GM12872 (cell line): ENCODE data around the gene PLEKHA6.

Experiments
- TF ChIP-seq, protein P1 (sequence below): IDR thresholded peaks from 3 replicates; pipeline ENCODE4 v1.5.1; 2011; ENCODE audit warnings: low read depth, mild to moderate bottlenecking, low read length, moderate library complexity; ENCODE audit not compliant: insufficient read depth

Gene PLEKHA6

DNA sequence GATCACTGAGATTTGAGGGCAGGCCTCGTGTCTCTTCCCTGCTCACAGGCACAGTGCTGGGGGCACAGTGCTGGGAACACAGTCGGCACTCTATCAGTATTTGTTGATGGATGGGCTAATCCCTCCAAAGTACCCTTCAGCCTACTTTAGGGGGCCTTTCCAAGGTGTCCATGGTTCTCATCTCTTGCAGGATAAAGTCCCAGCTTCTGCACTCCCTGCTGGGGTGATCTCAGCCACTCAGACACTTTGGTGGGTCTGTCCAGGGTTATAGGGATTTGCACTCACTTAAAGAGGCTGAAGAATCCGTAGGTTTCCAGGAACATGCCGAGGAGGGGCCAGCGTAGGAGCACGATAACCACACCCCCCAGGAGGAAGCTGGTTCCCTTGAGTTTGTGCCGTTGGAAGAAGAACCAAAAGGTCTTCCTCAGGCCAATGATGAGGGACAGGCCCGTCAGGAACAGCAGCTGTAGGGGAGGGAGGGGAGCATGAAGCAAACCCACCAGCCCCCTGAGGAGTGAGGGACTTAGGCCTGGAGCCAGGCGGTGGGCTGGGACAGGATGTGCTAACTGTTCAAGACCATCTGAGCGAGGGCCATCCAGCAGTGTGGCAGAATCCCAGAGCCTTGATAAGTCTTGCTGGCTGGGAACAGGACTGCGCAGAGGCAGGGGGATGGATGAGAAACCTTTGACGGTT lies 158.2 kb downstream of the PLEKHA6 start:
- TF ChIP-seq, protein P1, sequence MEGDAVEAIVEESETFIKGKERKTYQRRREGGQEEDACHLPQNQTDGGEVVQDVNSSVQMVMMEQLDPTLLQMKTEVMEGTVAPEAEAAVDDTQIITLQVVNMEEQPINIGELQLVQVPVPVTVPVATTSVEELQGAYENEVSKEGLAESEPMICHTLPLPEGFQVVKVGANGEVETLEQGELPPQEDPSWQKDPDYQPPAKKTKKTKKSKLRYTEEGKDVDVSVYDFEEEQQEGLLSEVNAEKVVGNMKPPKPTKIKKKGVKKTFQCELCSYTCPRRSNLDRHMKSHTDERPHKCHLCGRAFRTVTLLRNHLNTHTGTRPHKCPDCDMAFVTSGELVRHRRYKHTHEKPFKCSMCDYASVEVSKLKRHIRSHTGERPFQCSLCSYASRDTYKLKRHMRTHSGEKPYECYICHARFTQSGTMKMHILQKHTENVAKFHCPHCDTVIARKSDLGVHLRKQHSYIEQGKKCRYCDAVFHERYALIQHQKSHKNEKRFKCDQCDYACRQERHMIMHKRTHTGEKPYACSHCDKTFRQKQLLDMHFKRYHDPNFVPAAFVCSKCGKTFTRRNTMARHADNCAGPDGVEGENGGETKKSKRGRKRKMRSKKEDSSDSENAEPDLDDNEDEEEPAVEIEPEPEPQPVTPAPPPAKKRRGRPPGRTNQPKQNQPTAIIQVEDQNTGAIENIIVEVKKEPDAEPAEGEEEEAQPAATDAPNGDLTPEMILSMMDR = no peak

DNA sequence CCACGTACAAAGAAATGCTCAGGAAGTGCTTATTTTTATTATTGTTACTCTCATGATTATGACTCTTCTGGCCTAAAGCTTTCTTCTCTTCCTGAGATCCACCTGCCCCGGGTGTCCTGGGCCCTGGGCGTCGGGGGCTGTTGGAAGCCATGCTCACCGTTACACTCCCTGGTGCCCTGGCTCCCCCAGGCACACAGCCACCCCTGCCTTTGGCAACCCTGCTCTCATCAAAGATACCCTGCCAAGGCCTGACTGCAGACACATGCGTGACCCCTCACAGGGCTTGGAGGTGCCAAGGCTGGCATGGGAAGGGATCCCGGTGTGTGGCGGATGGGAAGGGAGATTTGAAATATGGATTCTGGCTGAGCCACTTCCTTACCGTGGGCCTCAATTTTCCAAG lies 160.2 kb downstream of the PLEKHA6 start:
- TF ChIP-seq, protein P1 = no peak

DNA sequence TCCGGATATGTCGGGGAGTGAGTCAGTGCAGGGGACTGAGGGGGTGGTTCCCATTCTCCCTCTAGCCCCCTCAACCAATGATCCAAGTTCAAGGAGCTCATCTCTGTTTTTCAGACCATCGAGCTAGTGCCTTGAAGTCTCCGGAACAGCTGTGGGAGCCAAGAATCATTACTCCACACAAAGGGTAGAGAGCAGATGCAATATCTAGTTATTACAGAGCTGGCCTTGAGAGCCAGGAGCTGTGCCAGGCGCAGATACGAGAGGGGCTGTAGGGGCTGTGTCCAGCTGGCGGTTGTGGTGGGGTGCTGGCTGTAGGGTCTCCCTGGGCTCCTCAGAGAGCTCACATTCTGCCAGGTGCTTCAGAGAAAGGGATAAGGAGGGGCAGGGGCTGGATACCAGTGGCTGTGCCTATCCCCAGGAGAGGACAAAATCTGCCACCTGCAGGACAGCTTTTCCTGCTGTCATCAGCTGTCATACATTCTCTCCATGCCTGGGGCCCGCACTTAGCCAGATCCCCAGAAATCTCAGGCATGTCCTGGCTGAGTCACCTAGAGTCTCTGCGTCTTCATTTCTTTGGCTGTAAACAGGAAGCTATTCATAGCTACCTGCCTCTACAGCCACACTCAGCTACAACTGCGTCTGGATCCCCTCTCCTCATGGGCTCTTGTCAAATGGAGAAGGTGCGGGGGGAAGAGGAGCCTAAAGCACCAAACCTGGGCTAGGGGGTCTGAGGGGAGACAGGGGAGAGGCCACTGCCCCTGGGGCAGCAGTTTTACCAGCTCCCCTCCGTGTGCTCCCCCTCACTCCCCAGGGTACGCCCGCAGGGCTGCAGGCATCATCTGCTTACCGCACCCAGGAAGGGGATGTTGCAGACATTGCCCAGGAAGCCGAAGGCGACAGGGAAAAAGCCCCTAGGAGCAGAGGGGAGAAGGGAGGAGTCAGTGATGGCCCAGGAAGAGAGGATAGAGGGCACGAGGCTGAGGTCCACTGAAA lies 161.1 kb downstream of the PLEKHA6 start:
- TF ChIP-seq, protein P1 = no peak

DNA sequence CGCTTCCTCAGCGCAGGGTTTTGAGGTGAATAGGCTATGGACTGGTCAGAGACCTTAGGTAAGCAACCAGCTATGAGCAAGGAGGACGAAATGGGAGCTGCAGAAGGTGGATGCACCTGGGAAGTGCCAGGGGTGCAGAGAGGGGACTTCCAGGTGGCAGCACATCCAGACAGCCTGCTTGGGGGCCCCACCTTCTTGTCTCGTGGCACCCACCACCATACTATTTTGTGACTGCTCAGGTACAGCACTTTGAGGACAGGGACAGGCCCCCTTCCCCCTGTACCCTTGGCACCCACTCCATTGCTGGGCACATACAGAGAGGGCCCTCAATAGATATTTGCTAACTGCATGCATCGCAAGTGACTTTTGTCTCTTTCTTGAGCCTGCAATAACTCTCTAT lies 162.7 kb downstream of the PLEKHA6 start:
- TF ChIP-seq, protein P1 = no peak

DNA sequence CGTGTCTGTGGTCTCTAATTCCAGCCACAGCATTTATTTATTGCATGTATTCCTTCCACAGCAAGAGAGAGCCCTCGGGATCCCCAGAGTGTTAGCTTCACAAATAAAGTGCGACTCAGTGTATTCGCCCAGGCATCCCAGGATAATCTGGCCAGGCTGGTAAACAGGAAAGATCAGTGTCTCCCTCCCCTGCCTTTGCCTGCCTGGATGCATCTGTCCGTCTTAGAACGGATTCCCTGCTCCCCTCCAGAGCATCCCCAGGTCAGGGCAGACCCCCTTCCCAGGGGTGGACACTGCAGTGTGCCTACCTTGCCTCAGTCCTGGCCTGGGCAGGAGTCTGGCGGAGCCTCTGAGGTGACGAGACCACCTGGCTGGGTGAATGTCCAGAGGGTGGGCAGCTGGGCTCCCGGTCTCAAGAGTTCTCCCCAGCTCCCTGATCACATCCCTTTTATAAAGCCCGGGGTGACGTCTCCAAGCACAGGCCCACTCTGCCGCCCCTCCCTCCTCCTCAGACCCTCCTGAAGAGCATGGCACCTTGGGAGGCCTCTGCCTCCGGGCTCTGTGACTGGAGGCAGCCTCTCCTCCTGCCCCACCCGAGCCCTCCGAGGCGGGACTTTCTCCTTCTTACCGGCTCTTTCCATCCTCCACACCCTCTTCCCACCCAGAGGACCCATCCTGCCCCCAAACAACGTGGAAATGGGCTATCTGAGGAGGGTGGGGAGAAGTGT lies 163.5 kb downstream of the PLEKHA6 start, which contains the start of gene KISS1:
KISS1 (minus strand) TSS at position 424 of the 728 bp plus-strand sequence. CDS start 3,615 bp downstream, outside the sequence.
- TF ChIP-seq, protein P1 = no peak

DNA sequence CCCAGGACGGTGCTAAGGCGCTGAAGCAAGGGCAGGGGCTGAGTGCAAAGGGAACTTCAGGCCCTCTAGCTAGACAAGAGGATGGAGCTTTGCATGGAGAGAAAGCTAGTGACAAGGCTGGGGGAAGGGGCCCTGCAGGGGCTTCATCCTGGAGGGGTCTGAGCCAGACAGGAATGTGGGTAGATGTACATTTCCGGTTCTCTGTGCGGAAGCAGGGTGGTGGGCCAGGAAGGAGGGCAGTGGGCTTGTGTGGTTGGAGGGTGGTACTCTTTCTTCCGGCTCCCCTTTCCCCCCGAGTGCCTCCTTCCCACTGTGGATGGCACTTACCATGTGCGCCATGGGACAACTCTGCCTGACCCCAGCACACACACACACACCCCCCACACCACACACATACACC lies 165.0 kb downstream of the PLEKHA6 start:
- TF ChIP-seq, protein P1 = no peak

DNA sequence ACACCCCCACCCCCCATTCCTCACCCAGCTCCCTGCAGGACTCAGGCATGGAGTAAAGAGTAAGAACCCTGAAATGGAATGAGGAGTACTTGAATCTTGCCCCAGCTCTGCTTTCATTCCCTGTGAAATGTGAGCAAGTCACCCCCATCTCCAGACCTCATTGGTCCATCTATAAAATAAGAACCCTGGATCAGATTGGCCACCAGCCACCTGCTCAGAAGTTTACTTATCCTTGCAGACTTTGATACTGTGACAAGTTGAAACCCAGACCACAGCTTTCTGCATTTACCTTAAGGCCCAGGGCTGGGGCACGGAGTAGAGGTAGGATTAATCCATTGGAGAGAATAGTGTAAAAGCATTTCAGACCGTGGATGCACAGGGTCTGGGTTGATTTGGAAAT lies 165.6 kb downstream of the PLEKHA6 start:
- TF ChIP-seq, protein P1 = no peak
